ENCODE results near the gene GRK6.

GRK6 gene

DNA sequence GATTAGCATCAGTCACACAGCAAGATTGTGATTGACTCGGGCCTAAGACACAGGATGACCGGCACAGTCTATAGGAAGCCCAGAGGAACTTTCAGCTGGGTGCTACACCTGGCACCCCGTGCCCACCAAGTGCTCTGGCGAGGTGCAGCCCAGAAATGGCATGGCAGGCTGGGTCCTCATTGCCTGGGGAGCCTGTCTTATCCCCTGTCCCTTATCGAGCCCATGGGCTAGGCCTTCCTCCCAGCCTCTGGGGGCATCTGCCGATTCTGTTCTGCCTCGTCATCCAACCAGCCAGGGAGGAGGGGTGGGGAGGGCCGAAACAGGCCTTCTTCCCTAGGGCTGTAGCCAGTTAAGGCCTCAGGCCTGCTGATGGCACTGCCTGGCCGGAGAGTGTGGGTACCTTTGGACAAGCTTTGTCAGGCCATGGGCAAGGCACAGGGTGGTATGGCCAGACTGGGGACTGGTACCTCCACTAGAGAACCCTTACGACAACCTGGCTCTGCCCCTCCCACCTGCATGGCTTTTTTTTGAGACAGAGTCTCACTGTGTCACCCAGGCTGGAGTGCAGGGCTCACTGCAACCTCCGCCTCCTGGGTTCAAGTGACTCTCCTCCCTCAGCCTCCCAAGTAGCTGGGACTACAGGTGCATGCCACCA lies 1.6 kb downstream of the GRK6 start:
- TF ChIP-seq ZNF600 (tag by site-specific recombination; IDR thresholded peaks at IDR 0.05), result peak; percentile 52; the same call in 1 of the 2 replicates
- TF ChIP-seq ZNF302 (tag by site-specific recombination; IDR thresholded peaks at IDR 0.05; ENCODE audit: low read depth), result no peak
- TF ChIP-seq, protein P1, sequence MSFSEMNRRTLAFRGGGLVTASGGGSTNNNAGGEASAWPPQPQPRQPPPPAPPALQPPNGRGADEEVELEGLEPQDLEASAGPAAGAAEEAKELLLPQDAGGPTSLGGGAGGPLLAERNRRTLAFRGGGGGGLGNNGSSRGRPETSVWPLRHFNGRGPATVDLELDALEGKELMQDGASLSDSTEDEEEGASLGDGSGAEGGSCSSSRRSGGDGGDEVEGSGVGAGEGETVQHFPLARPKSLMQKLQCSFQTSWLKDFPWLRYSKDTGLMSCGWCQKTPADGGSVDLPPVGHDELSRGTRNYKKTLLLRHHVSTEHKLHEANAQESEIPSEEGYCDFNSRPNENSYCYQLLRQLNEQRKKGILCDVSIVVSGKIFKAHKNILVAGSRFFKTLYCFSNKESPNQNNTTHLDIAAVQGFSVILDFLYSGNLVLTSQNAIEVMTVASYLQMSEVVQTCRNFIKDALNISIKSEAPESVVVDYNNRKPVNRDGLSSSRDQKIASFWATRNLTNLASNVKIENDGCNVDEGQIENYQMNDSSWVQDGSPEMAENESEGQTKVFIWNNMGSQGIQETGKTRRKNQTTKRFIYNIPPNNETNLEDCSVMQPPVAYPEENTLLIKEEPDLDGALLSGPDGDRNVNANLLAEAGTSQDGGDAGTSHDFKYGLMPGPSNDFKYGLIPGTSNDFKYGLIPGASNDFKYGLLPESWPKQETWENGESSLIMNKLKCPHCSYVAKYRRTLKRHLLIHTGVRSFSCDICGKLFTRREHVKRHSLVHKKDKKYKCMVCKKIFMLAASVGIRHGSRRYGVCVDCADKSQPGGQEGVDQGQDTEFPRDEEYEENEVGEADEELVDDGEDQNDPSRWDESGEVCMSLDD (tag by site-specific recombination; IDR thresholded peaks at IDR 0.05), result no peak
- no peak for TF ChIP-seq ZNF324 (tag by site-specific recombination; IDR thresholded peaks at IDR 0.05)
- CTCF ChIA-PET, result interaction anchor here (0.5 to 5.2 kb wide), 7 partner anchors 20 to 59 kb away, joined by 3 to 40 read pairs (median 4); no protein-coding TSS in a partner anchor
- no peaks in the 10 kb centered on the region for H3K4me1 ChIP-seq (ENCODE audit: control insufficient read depth, insufficient read depth, low read length)
- H3K9me3 ChIP-seq (ENCODE audit: control insufficient read depth, insufficient read depth, low read depth, low read length), result no peaks in the 10 kb centered on the region
- H3K27ac ChIP-seq (ENCODE audit: extremely low read depth, low read depth, low read length), result no peak overlapping the region
- H3K4me3 ChIP-seq (ENCODE audit: low read depth, low read length), result no peak overlapping the region
- H3K36me3 ChIP-seq (ENCODE audit: control insufficient read depth in 2 of 2, insufficient read depth in 1 of 2, low read length in 2 of 2), result peaks cover 0 to 46% of the 10 kb centered on the region in 2 experiments; a peak in 1 of 3 replicates
- POLR2A ChIA-PET, result interaction anchor here (0.6 to 4.2 kb wide), 10 partner anchors 10 to 762 kb away, joined by 3 to 45 read pairs (median 8); partner anchors contain the start of gene DBN1

DNA sequence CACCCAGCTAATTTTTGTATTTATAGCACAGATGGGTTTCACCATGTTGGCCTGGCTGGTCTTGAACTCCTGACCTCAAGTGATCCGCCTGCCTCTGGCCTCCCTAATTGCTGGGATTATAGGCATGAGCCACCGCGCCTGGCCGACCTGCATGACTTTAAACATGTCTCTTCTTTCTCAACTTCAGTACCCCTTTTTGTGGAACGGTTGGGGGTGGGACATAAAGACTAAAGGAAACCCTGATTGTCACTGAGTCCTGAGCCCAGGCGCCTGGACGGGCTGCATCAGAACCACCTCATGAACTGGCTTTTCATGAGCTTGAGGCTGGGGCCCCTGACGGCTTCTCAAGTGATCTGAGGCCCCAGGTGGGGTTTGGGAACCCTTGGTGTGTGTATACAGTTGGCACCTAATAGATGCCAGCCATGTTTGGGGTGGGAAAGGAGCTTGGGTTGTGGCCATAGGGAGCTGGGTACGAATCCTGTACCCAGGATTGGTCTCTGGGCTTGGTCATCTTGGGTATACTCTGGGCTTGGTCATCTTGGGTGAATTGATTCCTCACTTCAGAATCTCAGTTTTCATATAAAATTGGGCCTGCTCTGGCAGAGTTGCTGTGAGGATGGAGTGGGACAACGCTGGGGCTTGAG lies 2.2 kb downstream of the GRK6 start:
- no peaks in the 10 kb centered on the region for H3K4me1 ChIP-seq (ENCODE audit: control insufficient read depth, insufficient read depth, low read length)
- ChIA-PET POLR2A (interaction anchor here (0.6 to 4.2 kb wide), 6 partner anchors 9 to 38 kb away, joined by 3 to 45 read pairs (median 7); no protein-coding TSS in a partner anchor), CTCF (interaction anchor here (0.5 to 4.3 kb wide), 4 partner anchors 20 to 44 kb away, joined by 3 to 29 read pairs (median 4); no protein-coding TSS in a partner anchor)
- no peak overlapping the region for H3K27ac ChIP-seq (ENCODE audit: extremely low read depth, low read depth, low read length)
- H3K4me3 ChIP-seq (ENCODE audit: low read depth, low read length), result no peak overlapping the region
- H3K36me3 ChIP-seq (ENCODE audit: control insufficient read depth in 2 of 2, insufficient read depth in 1 of 2, low read length in 2 of 2), result peaks cover 0 to 53% of the 10 kb centered on the region in 2 experiments; a peak in 1 of 3 replicates
- no peak for TF ChIP-seq ZBTB17 (tag by site-specific recombination; IDR thresholded peaks at IDR 0.05)
- TF ChIP-seq ZNF214 (tag by site-specific recombination; IDR thresholded peaks at IDR 0.05; ENCODE audit: borderline replicate concordance), result no peak
- no peak for TF ChIP-seq ZNF561 (tag by site-specific recombination; IDR thresholded peaks at IDR 0.05; ENCODE audit: borderline replicate concordance)
- TF ChIP-seq, protein P2, sequence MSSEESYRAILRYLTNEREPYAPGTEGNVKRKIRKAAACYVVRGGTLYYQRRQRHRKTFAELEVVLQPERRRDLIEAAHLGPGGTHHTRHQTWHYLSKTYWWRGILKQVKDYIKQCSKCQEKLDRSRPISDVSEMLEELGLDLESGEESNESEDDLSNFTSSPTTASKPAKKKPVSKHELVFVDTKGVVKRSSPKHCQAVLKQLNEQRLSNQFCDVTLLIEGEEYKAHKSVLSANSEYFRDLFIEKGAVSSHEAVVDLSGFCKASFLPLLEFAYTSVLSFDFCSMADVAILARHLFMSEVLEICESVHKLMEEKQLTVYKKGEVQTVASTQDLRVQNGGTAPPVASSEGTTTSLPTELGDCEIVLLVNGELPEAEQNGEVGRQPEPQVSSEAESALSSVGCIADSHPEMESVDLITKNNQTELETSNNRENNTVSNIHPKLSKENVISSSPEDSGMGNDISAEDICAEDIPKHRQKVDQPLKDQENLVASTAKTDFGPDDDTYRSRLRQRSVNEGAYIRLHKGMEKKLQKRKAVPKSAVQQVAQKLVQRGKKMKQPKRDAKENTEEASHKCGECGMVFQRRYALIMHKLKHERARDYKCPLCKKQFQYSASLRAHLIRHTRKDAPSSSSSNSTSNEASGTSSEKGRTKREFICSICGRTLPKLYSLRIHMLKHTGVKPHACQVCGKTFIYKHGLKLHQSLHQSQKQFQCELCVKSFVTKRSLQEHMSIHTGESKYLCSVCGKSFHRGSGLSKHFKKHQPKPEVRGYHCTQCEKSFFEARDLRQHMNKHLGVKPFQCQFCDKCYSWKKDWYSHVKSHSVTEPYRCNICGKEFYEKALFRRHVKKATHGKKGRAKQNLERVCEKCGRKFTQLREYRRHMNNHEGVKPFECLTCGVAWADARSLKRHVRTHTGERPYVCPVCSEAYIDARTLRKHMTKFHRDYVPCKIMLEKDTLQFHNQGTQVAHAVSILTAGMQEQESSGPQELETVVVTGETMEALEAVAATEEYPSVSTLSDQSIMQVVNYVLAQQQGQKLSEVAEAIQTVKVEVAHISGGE (tag by site-specific recombination; conservative IDR thresholded peaks at IDR 0.05; ENCODE audit: low read depth), result no peak
- no peak for TF ChIP-seq SP3 (tag by site-specific recombination; IDR thresholded peaks at IDR 0.05)
- TF ChIP-seq ZNF132 (tag by site-specific recombination; IDR thresholded peaks at IDR 0.05; ENCODE audit: borderline replicate concordance), result no peak
- no peak for TF ChIP-seq PRDM1 (tag by site-specific recombination; IDR thresholded peaks at IDR 0.05)
- no peak for TF ChIP-seq ZNF248 (tag by site-specific recombination; IDR thresholded peaks at IDR 0.05)
- TF ChIP-seq, protein P3, sequence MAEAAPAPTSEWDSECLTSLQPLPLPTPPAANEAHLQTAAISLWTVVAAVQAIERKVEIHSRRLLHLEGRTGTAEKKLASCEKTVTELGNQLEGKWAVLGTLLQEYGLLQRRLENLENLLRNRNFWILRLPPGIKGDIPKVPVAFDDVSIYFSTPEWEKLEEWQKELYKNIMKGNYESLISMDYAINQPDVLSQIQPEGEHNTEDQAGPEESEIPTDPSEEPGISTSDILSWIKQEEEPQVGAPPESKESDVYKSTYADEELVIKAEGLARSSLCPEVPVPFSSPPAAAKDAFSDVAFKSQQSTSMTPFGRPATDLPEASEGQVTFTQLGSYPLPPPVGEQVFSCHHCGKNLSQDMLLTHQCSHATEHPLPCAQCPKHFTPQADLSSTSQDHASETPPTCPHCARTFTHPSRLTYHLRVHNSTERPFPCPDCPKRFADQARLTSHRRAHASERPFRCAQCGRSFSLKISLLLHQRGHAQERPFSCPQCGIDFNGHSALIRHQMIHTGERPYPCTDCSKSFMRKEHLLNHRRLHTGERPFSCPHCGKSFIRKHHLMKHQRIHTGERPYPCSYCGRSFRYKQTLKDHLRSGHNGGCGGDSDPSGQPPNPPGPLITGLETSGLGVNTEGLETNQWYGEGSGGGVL (tag by site-specific recombination; IDR thresholded peaks at IDR 0.05), result no peak
- no peak for TF ChIP-seq ZBTB21 (tag by site-specific recombination; IDR thresholded peaks at IDR 0.05)
- no peak for TF ChIP-seq ZNF677 (tag by site-specific recombination; IDR thresholded peaks at IDR 0.05)
- TF ChIP-seq, protein P4, sequence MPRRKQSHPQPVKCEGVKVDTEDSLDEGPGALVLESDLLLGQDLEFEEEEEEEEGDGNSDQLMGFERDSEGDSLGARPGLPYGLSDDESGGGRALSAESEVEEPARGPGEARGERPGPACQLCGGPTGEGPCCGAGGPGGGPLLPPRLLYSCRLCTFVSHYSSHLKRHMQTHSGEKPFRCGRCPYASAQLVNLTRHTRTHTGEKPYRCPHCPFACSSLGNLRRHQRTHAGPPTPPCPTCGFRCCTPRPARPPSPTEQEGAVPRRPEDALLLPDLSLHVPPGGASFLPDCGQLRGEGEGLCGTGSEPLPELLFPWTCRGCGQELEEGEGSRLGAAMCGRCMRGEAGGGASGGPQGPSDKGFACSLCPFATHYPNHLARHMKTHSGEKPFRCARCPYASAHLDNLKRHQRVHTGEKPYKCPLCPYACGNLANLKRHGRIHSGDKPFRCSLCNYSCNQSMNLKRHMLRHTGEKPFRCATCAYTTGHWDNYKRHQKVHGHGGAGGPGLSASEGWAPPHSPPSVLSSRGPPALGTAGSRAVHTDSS (tag by site-specific recombination; IDR thresholded peaks at IDR 0.05), result no peak
- TF ChIP-seq ZNF473 (tag by site-specific recombination; IDR thresholded peaks at IDR 0.05), result no peak
- no peak for TF ChIP-seq ZNF354C (tag by site-specific recombination; IDR thresholded peaks at IDR 0.05; ENCODE audit: borderline replicate concordance, low read depth)
- TF ChIP-seq ZNF366 (tag by site-specific recombination; conservative IDR thresholded peaks at IDR 0.05), result no peak
- no peaks in the 10 kb centered on the region for H3K9me3 ChIP-seq (ENCODE audit: control insufficient read depth, insufficient read depth, low read depth, low read length)
